ENCODE results near the gene KCNJ13.

KCNJ13 gene

GRCh38 chr2:232783278-232783677 is 6.9 kb upstream of the KCNJ13 start:
- Histone ChIP-seq H3K9me3 (ENCODE audit: severe bottlenecking) (no peaks in the 10 kb centered on the region), H3K4me1 (ENCODE audit: insufficient read depth, poor library complexity, severe bottlenecking) (no peaks in the 10 kb centered on the region), H3K36me3 (ENCODE audit: low read depth) (peaks cover 55% of the 10 kb centered on the region), H3K27me3 (ENCODE audit: insufficient read depth, poor library complexity, severe bottlenecking) (no peaks in the 10 kb centered on the region), H3K27ac (ENCODE audit: poor library complexity, severe bottlenecking) (no peak overlapping the region), H3K4me3 (ENCODE audit: severe bottlenecking) (no peak overlapping the region)
- ATAC-seq (ENCODE audit: low read depth) (no peak), DNase-seq (ENCODE audit: low spot score) (no peak)
- no peak for TF ChIP-seq CTCF (IDR thresholded peaks at IDR 0.05; ENCODE audit: poor library complexity, severe bottlenecking)

- ATAC-seq (ENCODE audit: low read depth) (peak; percentile 52; the same call in 1 of the 3 replicates), DNase-seq (ENCODE audit: low spot score) (no peak)
- Histone ChIP-seq H3K27ac (ENCODE audit: poor library complexity, severe bottlenecking) (no peak overlapping the region), H3K9me3 (ENCODE audit: severe bottlenecking) (no peaks in the 10 kb centered on the region), H3K36me3 (ENCODE audit: low read depth) (peaks cover 48% of the 10 kb centered on the region), H3K27me3 (ENCODE audit: insufficient read depth, poor library complexity, severe bottlenecking) (no peaks in the 10 kb centered on the region), H3K4me3 (ENCODE audit: severe bottlenecking) (no peak overlapping the region), H3K4me1 (ENCODE audit: insufficient read depth, poor library complexity, severe bottlenecking) (no peaks in the 10 kb centered on the region)
- no peak for TF ChIP-seq CTCF (IDR thresholded peaks at IDR 0.05; ENCODE audit: poor library complexity, severe bottlenecking)
These were observed 5.4 kb upstream of the KCNJ13 start for GRCh38 chr2:232781765-232782164.

GRCh38 chr2:232779934-232780333 is 3.6 kb upstream of the KCNJ13 start:
- no peak for DNase-seq (ENCODE audit: low spot score)
- H3K9me3 ChIP-seq (ENCODE audit: severe bottlenecking), result no peaks in the 10 kb centered on the region
- ATAC-seq (ENCODE audit: low read depth), result no peak
- no peaks in the 10 kb centered on the region for H3K4me1 ChIP-seq (ENCODE audit: insufficient read depth, poor library complexity, severe bottlenecking)
- H3K27ac ChIP-seq (ENCODE audit: poor library complexity, severe bottlenecking), result no peak overlapping the region
- no peak for TF ChIP-seq CTCF (IDR thresholded peaks at IDR 0.05; ENCODE audit: poor library complexity, severe bottlenecking)
- peaks cover 38% of the 10 kb centered on the region for H3K36me3 ChIP-seq (ENCODE audit: low read depth)
- H3K4me3 ChIP-seq (ENCODE audit: severe bottlenecking), result no peak overlapping the region
- H3K27me3 ChIP-seq (ENCODE audit: insufficient read depth, poor library complexity, severe bottlenecking), result no peaks in the 10 kb centered on the region

- no peak overlapping the region for H3K27ac ChIP-seq (ENCODE audit: poor library complexity, severe bottlenecking)
- no peak overlapping the region for H3K4me3 ChIP-seq (ENCODE audit: severe bottlenecking)
- H3K9me3 ChIP-seq (ENCODE audit: severe bottlenecking), result no peaks in the 10 kb centered on the region
- TF ChIP-seq CTCF (IDR thresholded peaks at IDR 0.05; ENCODE audit: poor library complexity, severe bottlenecking), result no peak
- ATAC-seq (ENCODE audit: low read depth), result no peak
- peaks cover 35% of the 10 kb centered on the region for H3K36me3 ChIP-seq (ENCODE audit: low read depth)
- H3K27me3 ChIP-seq (ENCODE audit: insufficient read depth, poor library complexity, severe bottlenecking), result no peaks in the 10 kb centered on the region
- H3K4me1 ChIP-seq (ENCODE audit: insufficient read depth, poor library complexity, severe bottlenecking), result no peaks in the 10 kb centered on the region
- no peak for DNase-seq (ENCODE audit: low spot score)
These were observed 3.1 kb upstream of the KCNJ13 start for GRCh38 chr2:232779465-232779864.

GRCh38 chr2:232777276-232777675 is 911 bp upstream of the KCNJ13 start:
- no peak for ATAC-seq (ENCODE audit: low read depth)
- no peak for DNase-seq (ENCODE audit: low spot score)
- Histone ChIP-seq H3K9me3 (ENCODE audit: severe bottlenecking) (no peaks in the 10 kb centered on the region), H3K27ac (ENCODE audit: poor library complexity, severe bottlenecking) (no peak overlapping the region), H3K4me1 (ENCODE audit: insufficient read depth, poor library complexity, severe bottlenecking) (no peaks in the 10 kb centered on the region), H3K27me3 (ENCODE audit: insufficient read depth, poor library complexity, severe bottlenecking) (no peaks in the 10 kb centered on the region), H3K36me3 (ENCODE audit: low read depth) (peaks cover 45% of the 10 kb centered on the region), H3K4me3 (ENCODE audit: severe bottlenecking) (no peak overlapping the region)
- no peak for TF ChIP-seq CTCF (IDR thresholded peaks at IDR 0.05; ENCODE audit: poor library complexity, severe bottlenecking)

Measured in RWPE2 (cell line).